ENCODE results near the gene TPST1.
"Not testable (repeated sequence)": the region's sequence is repeated elsewhere in the genome, so short reads cannot be mapped to it uniquely, and the experiment has no call there.

TPST1 gene

DNA sequence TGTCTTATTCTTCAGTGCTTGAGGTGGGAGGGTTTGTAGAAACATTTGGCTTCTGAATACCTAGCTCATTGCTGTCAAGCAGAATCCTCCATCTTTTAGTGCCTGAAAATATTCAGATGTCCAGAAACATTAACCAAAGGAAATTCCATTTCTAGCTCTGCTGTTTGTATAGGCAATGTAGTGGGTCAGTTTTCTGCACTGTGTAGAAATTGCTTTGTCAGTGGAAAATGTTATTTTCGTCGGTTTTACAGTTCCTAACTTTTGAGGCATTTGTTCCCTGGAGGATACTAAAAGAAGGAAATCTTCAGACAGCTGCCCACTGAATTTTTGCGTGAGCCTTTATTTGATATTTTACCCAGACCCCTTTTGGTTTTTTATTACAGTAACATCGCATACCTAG is 143.4 kb downstream of the TPST1 start:
- DNase-seq = no peak

DNA sequence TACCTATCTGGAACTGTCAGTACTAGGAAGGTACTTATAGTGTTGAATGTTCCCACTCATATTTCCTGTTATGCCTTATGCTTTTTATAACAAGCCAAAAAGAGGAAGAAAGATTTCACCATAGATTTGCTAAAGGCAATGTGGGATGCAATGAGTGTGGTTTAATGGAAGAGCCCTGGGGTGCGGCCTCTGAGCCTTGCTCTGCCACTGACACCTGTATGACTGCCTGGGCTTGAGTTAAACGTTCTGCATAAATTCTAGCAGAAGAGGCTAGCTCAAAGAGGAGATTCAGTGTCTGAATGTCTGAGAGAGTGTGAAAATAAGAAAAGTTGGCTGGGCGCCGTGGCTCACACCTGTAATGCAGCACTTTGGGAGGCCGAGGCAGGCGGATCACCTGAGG is 143.8 kb downstream of the TPST1 start:
- no peak for DNase-seq

DNA sequence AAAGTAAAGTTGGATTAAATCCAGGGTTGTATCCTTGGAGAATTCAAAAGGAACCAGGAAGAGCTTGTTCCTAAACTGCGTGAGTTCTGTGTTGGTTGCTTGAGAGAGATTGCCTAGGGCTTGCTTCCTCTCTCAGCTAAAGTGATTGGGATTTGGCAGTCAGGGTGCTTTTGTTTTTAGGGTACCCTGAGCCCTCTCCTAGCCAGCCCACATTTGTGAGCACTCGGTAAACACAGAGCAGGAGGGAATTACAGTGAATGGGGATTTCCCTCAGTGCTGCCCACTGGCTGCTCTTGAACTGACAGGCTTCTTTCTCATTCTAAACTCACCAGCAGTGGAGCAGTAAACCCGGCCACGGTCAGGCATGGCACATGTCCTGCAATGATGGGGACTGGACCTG is 146.9 kb downstream of the TPST1 start:
- DNase-seq = no peak

DNA sequence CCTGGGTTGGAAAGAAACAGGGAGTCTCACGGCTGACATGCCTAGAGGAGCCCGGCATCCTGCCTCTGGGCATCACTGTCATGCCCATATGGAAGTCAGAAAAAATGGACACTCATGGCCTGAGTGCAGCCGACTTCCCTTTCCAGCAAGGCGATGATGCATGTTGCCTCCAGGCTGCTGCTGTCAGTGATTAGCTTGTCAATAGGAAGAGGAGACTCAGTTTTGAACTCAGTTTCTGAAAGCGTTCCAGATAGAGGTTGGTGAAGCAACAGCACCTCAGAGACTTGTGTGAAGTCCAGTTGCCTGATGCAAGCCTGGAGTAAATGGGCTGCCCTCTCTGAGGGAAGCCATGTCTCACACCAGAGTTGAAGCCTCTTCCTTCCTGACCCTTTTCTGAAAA is 148.4 kb downstream of the TPST1 start:
- no peak for DNase-seq

DNA sequence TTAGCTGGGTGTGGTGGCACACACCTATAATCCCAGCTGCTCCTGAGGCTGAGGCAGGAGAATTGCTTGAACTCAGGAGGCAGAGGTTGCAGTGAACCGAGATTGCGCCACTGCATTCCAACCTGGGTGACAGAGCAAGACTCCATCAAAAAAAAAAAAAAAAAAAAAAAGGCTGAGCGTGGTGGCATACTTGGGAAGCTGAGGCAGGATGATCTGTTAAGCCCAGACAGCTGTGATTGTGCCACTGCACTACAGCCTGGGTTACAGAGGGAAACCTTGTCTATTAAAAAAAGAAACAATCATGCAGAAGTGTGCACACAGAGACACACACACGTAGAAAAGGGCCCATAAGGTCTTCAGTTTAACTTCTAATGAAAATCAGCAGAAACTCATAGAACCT is 150.6 kb downstream of the TPST1 start:
- DNase-seq = no peak

DNA sequence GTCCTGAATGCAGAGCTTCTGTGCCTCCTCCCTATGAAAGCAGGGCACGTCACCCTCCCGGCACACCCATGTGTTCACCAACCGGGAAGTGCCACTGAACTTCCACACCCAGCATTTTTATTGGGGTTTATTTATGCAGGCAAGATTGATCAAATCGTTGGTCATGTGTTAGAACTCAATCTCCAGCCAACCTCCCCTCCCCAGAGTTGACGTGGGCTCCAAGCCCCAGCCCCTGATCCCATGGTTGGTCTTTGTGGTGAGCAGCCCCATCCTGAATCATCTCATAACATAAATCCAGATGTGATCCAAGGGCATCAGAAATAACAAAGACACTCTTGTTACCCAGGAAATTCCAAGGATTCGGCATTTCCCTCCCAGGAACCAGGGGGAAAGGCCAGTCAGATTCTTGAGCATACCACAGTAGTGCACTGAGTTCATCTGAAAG is 151.2 kb downstream of the TPST1 start:
- DNase-seq = no peak

DNA sequence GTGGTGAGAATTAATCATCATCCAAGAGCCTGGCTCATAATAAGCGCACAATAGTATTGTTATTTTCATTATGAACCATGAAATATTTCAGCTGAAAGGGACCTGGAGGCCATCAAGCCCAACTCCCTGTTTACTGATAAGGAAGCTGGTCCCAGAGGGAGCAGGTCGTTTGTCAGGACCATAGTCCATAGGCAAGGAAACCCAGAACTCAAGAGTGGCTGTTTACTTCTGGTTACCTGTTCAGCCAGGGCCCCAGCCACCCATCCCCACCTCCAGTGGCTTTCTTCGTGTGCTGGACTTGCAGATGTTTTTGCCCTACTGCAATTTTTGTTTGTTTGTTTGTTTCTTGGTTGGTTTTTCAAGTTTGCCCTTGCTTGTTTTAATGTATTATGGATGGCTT is 152.0 kb downstream of the TPST1 start:
- DNase-seq = no peak

DNA sequence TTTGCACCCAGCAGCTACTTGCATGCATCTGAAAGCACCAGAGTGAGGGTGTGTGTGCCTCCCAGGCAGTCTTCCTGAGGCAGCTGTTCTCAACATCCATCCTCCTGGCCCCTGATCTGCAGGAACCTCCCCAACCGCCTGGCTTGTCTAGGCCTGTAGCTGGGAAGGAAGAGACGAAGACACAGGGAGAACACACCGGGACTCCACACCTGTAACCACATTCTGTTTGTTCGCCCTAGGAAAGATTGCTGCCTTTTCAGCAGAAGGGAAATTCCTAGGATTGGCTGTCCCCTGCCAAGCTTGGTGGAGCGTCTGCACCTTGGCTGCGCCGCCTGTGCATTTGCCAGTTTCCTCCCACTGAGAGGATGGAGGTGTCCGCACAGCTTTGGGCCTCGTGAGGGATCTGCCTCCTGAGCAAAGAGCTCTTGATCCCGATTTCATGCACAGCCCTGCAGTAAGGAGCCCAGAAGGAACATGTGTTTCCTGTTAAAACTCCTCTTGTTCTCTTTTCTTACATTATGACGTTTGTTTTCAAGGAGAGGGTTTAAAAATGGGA is 154.6 kb downstream of the TPST1 start:
- DNase-seq = no peak

DNA sequence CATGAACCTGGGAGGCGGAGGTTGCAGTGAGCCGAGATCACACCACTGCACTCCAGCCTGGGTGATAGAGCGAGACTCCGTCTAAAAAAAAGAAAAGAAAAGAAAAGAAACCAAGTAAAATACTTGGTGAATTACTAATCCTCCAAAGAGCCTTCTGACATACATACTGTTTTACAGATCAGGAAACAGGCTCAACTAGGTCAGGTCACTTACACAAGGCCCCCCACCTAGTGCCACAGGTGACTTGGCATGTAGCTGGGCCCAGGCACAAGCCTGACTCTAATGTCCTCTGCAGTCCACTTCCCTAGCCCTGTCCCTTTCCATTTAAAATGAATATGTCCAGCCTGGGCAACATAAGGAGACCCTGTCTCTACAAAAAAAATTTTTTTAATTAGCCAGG is 157.0 kb downstream of the TPST1 start:
- no peak for DNase-seq

DNA sequence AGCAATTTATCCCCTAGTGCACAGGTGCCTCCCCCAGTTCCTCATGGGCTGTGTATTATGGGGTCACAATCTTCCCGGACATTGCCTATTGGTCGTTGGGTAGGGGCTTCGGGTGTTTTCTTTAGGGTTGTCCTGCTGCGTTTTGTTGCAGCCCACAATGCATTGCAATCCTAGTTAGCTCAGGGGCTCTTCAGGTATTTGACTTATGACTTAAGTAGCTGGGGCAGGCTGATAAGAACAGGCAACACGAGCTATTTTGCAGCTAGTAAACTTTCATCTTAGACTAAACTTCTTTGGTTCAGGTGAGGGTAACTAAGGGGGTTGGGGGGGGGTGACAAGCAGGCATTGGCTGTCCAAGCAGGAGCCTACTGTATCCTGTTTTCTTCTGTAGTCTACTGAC is 158.5 kb downstream of the TPST1 start:
- no peak for DNase-seq

DNA sequence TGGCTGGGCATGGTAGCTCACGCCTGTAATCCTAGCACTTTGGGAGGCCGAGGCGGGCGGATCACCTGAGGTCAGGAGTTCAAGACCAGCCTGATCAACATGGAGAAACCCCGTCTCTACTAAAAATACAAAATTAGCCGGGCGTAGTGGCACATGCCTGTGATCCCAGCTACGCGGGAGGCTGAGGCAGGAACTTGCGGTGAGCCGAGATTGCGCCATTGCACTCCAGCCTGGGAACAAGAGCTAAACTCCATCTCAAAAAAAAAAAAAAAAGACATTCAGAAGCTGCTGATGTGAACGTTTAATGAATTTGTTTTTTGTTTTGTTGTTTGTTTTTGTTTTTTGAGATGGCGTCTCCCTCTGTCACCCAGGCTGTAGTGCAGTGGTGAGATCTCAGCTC is 159.9 kb downstream of the TPST1 start:
- DNase-seq = not testable (repeated sequence)

DNA sequence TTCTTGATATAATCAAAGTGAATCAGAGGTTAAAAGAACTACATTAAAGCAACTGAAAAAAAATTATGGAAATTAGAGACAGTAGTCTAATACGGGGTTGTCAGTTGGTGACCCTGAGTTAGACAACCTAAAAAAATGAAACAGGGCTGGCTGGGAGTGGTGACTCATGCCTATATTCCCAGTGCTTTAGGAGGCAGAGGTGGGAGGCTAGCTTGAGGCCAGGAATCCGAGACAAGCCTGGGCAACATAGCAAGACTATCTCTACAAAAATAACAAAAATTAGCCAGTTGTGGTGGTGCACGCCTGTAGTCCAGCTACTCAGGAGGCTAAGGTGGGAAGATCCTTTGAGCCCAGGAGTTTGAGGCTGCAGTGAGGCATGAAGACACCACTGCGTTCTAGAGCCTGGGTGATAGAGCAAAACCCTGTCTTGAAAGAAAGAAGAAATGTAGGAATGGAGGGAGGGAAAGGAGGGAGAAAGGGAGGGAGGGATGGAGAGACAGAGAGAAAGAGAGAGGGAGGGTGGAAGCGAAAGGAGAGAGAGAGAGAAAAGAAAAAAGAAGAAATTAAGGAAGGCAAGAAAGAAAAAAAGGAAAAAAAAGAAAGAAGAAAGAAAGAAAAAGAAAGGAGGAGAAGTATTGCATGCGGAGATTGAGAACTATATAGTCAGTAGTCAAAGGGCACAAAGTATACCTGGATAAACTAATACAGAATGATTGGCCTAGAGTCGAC is 166.1 kb downstream of the TPST1 start:
- DNase-seq = no peak

DNA sequence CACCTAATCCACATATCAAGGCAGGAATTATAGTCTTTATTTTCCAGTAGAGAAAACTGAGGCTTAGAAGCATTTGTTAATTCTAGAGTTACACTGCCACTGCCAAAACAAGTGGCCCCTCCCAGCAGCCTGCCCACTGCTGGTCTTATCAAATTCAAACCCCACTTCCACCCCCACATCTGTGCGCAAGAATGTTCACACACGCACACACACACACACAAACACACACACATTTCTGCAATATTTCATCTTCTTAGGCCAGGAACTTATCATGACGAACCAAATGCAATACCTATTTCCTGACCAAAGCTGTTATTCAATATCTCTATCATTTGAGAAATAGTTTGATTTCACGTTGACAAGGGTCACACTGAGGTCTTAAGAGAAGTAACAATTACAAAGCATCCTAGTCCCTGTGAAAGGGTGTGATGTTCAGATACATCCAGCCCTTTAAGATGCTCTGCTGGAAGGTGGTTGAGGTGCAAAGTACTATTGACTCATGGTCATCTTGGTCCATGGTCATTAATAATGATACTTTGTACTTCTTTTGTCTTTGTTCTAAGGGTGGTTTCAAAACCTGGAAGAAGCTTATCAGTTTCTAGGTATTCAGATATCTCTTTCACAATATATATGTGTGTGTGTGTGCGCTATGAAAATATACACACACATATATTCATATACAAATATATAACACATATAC is 169.2 kb downstream of the TPST1 start:
- DNase-seq = not testable (repeated sequence)

DNA sequence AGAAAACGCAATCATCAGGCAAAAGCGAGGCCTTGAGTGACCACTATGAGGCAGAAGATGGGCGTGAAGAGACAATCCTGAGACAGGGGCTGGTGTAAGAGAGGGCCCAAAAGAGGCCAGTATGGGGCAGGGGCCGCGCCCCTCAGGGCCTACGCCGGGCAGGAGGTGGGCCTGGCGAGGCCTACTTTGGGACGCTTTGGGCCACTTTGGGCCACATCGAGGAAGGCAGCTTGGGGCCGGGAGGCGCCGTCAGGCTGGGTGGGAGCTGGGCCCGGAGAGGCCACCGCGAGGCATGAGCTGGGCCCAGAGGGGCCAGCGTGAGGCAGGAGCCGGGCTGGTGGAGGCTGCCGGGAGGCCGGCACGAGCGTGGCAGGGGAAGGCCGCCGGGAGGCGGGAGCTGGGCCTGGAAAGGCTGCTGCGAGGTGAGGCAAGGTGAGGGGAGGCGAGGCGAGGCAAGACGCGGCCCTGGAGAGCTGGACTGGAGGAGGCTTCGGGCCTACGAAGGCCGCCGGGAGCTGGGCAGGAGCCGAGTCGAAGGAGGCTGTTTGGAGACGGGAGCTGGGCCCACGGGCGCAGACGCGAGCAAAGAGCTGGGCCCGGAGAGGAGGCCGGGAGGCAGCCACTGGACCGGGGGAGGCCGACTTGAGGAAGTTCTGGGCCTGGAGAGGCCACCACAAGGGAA is 171.3 kb downstream of the TPST1 start:
- DNase-seq = no peak

DNA sequence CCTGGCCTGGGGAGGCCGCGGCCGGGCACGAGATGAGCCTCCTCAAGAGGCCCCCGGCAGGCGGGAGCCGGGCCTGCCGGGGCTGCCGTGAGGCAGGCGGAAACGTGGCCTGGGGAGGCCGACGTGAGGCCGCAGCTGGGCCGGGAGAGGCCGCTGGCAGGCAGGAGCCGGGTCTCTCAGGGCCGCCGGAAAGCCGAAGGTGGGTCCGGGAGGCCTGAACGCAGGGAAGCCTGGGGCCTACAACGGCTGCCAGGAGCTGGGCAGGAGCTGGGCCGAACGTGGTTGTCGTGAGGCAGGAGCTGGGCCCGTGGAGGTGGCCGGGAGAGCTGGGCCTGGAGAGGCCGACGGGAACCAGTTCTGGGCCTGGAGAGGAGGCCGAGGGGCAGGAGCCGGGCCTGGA is 171.9 kb downstream of the TPST1 start:
- no peak for DNase-seq

DNA sequence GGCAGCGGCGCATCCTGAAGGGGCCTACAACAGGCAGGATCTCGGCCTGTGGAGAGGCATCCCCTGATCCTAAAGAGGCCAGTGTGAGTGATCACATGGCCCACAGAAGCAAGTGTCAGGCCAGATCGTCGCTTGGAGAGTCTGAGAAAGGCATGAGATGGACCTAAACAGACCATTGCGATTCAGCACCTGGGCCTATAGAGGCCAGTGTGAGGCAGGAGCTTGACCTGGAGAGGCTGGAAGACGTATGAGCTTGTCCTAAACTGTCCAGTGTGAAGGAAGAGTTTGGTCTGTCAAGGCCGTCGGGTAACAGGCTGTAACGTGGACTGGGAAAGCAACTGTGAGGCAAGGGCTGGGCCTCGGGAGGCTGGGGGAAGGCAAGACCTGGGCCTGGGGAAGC is 172.6 kb downstream of the TPST1 start:
- DNase-seq = no peak

DNA sequence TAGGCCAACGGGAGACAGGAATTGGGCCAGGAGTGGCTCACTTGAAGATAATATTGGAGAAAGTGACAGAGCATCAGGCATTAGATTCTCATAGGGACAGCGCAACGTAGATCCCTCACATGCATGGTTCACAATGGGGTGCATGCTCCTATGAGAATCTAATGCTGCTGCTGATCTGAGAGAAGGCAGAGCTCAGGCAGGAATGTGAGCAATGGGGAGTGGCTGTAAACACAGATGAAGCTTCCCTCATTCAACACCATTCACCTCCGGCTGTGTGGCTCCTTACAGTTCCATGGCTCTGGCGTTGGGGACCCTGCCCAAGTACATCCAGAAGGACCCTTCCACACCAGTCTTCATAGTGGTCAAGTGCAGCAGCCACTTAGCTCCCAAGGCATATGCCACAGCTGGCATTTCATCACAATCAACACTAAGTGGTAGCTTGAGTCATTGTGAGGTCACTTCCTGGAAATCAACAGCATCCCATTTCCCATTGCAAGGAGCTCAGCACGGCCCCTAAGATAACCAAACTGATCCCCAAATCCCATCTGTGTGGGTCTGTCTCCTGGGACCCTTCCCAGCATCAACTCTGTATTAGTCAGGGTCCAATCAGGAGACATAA is 174.5 kb downstream of the TPST1 start:
- DNase-seq = no peak

DNA sequence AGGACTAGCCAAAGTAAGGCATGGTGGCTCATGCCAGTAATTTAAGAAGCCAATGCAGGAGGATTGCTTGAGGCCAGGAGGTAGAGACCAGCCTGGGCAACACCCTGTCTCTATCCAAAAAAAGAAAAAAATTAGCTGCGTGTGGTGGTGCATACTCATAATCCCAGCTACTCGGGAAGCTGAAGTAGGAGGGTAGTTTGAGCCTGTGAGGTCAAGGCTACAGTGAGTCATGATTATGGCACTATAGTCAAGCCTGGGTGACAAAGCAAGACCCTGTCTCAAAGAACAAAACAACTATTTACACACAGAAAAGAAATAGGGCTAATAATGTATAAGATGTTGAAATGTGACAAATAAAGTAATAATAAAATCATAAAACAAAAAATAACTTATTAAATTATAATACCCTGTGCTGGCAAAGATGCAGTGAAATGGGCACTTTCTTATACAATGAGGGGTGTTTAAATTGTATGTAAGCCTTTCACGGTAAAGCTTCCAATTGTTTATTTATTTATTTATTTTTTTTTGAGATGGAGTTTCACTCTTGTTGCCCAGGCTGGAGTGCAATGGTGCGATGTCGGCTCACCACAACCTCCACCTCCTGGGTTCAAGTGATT is 175.2 kb downstream of the TPST1 start:
- no peak for DNase-seq

DNA sequence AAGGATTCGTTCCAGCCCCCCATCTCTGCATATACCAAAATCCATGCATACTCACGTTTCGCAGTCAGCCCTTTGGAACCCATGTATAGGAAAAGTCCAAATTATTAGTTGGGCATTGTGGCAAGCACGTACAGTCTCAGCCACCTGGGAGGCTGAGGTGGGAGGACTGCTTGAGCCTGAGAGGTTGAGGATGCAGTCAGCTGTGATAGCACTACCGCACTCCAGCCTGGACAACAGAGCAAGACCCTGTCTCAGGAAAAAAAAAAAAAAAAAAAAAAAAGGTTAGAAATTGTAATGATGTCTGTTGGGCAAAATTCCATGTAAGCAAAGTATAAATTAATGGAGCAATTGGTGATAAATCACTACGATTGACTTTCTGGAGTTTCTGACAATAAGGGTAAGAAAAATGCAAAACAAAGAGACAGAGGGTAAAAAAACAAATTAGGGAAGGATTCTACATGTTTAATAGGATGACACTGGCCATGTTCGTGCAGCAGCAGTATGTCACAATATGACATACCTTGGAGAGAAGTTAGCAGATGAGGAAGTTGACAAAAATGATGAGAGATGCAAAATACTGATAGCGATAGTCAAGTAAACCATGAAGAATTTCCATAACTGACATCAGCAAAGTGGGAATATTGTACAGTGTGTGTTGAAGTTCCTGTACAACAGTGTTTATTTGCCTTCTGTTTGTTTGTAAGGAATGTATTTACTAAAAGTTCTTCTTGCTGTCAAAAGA is 177.2 kb downstream of the TPST1 start:
- DNase-seq = not testable (repeated sequence)

DNA sequence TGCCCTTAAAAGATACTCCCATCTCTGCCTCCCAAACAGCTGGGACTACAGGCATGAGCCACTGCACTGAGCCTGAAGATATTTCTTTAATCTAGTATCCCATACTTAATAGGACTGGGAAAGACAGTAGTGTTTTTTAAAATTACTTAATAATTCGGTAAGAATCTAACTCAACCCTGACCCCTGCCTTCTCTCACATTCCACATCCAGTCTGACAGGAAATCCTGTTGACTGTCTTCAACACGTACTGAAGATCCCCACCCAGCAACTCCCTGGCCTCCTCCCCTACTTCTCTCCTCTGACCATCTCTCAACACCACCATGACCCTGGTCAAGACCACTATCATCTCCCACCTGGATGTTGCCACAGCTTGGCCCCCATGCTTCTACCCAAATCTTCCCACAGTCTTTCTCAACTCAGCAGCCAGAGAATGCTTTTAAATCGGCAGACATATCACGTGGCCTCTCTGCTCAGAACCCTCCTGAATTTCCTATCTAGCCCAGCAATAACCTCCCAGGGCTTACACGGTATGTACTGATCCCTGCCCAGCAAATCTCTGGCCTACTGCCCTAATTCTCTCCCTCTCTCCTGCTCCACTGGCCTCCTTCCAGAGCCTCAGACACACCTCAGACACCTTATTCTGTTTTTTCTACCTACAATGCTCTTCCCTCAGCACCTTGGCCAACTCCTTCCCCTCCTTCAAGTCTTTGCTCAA is 180.2 kb downstream of the TPST1 start:
- DNase-seq = not testable (repeated sequence)

DNA sequence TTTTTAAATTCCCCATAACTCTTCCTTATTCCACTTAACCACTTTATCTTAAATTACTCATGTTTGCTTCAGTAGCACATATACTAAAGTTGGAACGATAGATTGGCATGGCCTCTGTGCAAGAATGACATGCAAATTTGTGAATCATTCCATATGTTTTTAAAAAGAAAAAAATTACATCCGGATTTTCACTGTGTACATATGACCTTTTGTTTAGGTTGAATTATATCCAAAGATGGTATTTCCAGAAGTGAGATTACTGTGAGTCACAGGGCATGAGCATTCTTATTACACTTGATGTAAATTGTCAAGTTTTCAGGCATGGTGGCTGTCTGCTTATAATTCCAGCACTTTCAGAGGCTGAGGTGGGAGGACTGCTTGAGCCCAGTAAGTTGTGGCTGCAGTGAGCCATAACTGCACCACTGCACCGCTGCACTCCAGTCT is 190.0 kb downstream of the TPST1 start:
- not testable (repeated sequence) for DNase-seq

Data from DMS79 treated with DMSO at 0.1 percent for 48 hours (cell line).